HG03159 (cell line): ENCODE measurements around the gene PTPRN2.

Source experiments
- ATAC-seq: cut with Tn5 transposase; IDR thresholded peaks from one replicate; pipeline ENCODE4 v1.9.1; 2021; ENCODE audit warnings: mild to moderate bottlenecking, moderate library complexity; ENCODE audit not compliant: unreplicated experiment

PTPRN2 gene

GRCh38 chr7:158447506-158448171, 140.0 kb downstream of the PTPRN2 start:
- ATAC-seq, result no peak

- ATAC-seq, result no peak
Observed at GRCh38 chr7:158447151-158447505, 140.5 kb downstream of the PTPRN2 start.

DNA sequence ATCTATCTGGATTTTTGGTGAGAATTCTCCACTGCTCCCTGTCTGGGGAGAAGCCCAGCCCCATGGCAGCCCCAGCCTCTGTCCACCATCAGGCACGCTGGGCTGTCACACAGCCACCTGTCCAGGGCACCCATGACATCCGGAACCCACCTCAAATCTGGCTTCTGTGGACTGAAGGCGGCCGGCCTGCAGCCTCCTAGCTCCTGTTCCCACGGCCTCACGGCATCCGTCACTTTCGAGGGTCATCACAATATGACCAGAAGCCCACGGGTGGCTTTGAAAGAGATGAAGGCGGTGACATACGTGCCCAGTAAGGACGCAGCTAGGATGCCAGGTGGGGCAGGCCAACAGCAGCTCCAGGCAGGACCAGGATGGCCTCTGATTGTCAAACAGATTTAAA, 140.9 kb downstream of the PTPRN2 start:
- ATAC-seq, result no peak

- no peak for ATAC-seq
Observed at GRCh38 chr7:158446281-158446680, 141.3 kb downstream of the PTPRN2 start.

GRCh38 chr7:158445421-158446175, 142.0 kb downstream of the PTPRN2 start:
- ATAC-seq, result no peak

DNA sequence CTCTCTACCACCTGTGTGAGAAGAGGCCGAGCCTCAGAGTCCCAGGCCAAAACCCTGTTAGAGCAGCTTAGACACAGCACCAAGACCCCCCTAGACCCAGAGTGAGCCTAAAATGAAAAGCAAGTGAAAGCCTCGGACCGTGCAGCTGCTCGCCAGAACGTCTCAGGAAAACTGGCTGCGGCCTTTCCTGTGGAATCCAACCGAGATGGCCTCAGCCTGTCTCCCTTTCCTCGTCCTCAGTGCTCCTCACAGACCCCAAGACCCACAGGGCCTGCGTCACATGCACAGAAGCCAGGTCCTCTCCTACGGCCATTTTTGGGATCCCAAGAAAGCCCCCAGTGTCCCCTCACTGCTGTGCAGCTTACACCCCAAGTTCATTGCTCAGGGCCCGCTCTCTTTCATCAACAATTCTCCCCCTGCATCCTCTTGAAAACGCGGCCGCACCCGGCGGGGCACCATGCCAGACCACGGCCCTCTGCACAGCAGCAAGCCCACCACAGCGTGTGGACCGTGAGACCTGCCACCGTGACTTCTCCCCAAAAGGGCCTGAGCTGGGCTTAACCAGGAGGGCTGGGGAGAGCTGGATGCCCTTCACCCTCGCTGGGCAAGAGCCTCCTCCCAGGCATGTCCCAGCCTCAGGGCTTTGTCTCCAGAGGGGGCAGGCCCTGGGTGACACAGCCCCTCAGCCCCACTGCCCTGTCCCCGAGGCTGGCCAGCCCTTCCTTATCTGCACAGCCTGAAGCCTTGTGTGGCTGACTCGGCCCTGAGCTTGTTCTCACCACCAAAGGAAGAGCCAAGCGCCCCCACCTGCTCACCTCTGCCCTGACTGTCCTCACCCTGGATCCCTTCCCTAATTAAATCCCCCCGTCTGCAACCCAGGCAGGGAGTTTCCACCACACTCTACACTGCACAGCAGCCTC, 142.9 kb downstream of the PTPRN2 start:
- ATAC-seq, result no peak

GRCh38 chr7:158443688-158444483, 143.7 kb downstream of the PTPRN2 start:
- ATAC-seq, result no peak

- ATAC-seq, result no peak
Observed at GRCh38 chr7:158443014-158443687, 144.5 kb downstream of the PTPRN2 start.

DNA sequence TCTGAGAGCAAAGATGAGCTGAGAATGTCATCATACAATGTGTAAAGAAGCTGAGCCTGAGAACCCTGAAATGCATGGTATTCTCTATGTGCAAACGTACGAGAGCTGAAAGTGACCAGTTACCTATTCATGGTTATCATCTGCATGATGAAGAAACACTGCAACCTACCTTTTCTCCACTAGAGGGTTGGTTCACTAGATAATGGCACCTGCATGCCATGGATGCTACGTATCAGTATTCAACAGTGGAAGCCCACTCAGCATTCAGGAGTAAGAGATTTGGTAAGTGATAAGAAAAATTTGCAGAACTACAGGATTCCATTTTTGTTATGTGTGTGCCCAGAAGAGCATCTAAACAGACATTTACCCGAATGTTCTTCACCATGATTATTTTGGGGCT, 145.4 kb downstream of the PTPRN2 start:
- no peak for ATAC-seq

DNA sequence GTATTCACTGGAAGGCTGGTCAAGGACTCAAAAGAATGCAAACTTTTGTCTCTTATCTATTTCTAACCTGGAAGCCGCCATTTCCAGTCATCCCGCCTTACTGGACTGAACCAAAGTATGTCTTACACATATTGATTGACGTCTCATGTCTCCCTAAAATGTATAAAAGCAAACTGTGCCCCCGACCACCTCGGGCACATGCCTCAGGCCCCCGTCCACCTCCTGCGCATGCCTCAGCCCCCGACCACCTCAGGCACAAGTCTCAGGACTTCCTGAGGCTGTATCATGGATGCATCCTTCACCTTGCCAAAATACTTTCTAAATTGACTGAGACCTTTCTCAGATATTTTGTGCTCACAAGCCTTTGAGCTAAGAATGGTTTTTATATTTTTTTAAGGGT, 148.6 kb downstream of the PTPRN2 start:
- no peak for ATAC-seq

DNA sequence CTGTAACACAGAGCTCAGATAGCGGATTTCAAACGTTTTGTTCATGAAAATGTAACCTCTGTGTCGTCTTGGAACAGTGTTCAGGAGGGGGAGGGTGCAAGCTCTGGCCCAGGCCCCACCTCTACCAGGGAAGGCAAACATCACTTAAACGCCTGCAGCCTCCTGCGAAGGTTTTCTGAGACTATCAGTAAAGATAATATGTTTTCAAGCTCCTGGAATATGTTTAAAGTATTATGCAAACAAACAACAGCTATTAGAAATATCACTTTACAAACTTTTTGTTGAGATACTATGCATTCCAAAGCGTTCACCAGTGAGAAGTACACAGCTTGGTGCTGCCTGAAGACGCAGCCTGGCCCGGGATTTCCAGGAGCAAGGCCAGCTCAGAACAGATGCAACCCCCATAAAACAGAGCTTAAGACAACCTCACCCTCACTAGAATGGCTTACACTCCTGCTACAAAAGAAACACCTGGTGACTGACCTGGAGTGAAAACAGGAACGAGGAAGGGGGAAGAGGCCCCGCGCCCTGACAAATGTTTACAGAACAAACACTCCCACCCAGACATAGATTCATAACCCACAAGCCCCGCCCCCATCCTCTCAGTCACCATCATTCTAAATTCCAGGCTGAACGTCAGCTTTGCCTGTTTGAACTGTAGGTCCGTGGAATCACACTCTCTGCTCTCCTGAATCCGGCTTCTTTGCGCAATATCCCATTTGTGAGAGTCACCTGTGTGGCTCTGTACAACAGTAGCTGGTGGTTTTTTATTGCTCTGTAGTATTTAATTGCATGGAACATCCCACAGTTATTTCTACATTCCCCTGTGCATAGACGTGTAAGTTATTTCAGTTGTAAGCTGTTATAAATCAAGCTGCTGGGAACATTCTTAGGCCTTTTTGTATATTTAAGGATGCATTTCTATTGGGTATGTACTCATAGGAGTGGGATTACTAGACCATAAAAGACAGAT, 155.0 kb downstream of the PTPRN2 start:
- no peak for ATAC-seq

GRCh38 chr7:158431941-158432347, 155.7 kb downstream of the PTPRN2 start:
- no peak for ATAC-seq

- no peak for ATAC-seq
Observed at GRCh38 chr7:158431055-158431940, 156.3 kb downstream of the PTPRN2 start.

DNA sequence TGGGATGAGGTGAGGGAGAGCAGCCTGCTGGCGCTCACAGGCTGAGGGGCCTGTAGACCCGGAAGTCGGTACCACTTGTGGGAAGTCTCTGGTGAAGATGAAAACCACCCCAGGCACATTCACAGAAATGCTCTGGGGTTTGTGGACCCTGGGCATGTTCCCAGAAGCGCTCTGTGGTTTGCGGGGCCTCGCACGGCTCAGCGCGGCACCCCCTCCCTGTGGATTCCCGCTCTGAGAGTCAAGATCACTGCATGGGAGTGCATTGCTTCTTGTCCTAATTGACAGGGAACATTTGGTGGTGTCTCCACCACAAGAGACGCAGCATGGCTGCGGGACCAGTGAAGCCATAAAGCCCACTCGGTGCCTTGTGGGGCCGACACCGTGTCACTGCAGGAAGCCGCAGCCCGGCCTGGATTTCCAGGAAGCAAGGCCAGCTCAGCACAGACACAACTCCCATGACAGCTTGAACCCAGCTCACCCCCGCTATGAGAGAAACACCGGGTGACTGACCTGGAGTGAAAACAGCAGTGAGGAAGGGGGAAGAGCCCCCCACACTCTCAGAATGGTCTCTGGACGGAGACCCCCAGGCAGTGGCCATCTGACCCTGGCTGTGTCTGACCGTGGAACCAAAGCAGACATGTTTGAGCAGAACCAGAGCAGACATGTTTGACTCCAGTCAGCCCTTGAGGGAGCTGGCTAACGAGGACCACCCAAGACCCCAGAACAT, 157.2 kb downstream of the PTPRN2 start:
- ATAC-seq, result no peak

DNA sequence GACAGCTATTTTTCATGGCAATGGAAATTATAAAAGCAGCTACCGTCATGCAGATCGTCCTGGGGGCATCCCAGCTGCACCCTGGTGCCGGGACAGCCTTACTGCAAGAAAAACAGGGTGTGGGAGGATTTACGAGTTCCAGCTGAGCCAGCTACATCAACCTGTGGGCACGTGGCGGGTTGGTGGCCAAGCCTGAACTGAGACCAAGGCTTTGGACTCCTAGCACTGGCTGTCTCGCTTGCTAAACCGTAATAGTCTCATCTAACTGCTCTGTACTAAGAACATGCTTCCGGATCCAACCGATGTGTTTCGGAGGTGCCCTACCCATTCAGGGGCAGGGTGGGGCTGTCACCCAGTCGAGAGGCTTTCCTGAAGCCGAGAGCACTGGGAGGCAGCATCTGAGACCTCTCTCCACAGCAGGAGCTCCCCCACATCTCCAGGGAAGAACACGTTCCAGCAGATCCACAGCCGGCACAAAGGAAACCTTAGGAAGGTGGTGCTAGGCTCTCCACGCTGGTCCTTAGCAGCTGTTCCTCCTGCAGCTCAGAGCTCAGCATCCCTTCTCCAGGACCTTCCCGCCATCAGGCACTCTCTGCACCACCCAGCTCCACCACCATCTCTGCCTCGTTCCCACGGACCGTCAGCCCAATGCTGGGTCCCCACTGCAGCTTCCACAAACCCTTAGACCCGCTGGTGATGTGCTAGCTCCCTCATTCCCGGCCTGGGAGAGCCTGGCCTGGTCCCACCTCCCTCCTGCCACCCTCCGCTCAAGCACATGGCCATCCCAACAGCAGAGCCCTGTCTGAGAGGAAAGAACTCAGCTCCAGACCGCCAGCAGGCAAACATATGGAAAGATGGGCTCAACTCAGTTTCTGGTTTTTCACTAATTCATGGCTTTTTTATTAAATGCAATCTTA, 158.5 kb downstream of the PTPRN2 start:
- ATAC-seq, result no peak

DNA sequence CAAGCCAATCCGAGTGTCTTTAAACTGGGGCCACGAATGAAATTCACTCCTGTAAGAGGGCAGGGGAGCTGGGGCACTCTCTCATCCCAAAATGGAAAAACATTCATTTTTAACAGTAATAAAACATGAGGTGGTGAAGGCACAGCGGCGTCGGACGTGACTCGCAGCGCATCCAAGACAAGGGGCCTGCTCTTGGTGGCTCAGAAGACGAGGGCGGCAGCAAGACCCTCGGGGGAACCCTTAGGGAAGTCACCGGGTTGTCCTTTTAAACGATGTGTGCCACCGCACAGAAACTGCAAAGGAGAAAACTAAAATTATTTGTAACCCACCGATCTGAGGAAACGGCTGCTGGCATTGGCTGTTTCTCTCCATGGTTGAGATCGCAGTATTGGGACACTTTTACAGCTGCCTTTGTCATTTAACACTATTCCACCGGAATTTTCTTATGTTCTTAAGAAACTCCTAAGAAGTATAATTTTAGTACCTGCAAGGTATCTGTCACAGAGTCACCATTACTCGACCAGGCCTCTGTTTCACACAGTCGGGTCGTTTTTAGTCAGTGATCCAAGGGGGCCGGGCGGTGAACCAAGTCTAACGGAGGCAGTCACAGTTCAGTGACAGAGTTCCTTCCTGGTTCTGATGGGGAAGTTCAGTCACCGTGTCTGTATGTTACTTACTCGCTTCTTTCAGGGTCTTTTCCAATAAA, 159.3 kb downstream of the PTPRN2 start:
- ATAC-seq, result no peak
